GM18507 (cell line): ENCODE data around the gene CYP46A1.
A peak's percentile ranks its signal among the peaks of the same experiment; 100 is the strongest.
"Not testable (repeated sequence)": the region's sequence is repeated elsewhere in the genome, so short reads cannot be mapped to it uniquely, and the experiment has no call there.

ENCODE experiments used
- DNase-seq: peaks from one replicate; pipeline ENCODE4 v3.0.0; 2011; ENCODE audit warnings: low read depth; ENCODE audit not compliant: insufficient read length; ENCODE audit errors: extremely low spot score
- FAIRE-seq: peaks from 2 replicates; lab custom pipeline; 2011; peaks lifted over from hg19 to GRCh38; lab: Jason Lieb, UNC

CYP46A1 gene

GRCh38 chr14:99655521-99655920 lies 28.6 kb upstream of the CYP46A1 start:
- no peak for DNase-seq
- no peak for FAIRE-seq

- DNase-seq: no peak
- no peak for FAIRE-seq
Measured at GRCh38 chr14:99656171-99656570, 27.9 kb upstream of the CYP46A1 start.

GRCh38 chr14:99657645-99658155 lies 26.4 kb upstream of the CYP46A1 start:
- FAIRE-seq: no peak
- no peak for DNase-seq

DNA sequence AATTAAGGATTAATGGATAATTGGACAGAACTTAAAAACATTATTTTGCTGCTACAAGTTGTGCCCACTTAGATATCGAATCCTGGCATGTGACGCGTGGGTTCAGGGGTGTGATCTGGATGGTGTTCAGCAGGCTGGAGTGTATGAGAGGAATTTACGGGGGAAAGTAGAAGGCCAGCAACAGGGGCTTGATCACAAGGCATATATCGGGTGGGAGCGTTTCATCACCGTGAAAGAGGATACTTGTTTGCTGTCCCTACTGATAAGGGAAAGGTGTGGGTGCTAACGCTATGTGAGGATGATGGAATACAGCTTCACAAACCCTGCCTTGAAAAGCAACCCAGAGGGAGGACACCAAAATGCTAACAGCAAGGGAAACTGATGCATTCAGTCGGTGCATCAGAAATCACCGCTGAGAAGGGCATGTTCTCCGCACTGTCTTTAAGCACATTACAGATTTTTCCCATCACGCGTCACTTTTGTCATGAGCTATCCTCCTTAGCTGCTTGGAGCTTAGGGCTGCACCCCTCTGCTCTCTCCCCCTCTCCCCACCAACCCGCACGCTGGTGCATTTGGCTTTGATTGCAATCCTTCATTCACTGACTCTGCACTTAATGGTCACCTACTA lies 25.8 kb upstream of the CYP46A1 start:
- FAIRE-seq: no peak

GRCh38 chr14:99659333-99659741 lies 24.8 kb upstream of the CYP46A1 start:
- DNase-seq (no peak), FAIRE-seq (no peak)

More for the DNA sequence above, 25.8 kb upstream of the CYP46A1 start:
- no peak for DNase-seq

DNA sequence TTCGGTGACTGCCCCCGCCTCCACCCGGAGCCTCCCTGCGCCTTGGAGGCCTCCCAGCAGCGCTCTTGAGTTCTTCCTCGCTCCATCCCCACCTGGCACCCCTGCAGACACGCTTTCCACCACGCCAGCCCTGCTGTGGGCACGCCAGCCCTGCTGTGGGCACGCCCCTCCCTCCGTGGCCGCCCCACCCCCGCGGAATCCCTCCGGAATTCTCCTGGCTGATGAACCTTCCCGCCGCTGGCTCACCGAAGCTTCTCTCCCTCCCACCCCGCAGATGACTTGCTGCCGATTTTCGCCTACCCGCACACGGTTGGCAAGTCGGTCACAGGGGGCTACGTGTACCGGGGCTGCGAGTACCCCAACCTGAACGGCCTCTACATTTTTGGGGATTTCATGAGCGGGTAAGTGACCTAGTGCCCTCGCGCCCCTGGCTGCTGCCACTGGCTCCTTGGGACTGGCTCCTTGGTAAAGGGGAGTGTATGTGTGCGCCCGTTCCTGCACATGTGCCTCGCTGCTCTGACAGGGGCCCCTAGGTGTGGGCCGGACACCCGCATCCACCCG lies 24.0 kb upstream of the CYP46A1 start:
- no peak for FAIRE-seq
- DNase-seq: no peak

DNA sequence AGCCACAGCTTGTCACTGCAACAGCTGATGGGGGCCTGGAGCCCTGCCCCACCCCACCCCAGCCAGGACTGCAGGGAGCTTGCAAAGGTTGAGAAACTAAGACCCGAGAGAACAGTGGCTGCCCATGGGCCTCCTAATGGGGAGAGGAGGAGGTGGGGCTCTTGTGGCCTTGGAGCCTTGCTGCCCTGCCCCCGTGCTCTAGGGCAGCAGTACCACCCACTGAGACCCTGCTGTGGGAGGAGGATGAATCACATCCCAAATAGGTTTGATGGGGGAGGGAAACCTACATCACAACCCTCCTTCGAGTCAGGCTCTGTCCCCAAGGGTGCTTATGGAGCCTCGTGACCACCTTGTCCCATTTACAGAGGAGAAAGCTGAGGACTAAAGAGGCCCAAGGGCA lies 23.3 kb upstream of the CYP46A1 start:
- FAIRE-seq (no peak), DNase-seq (no peak)

- not testable (repeated sequence) for DNase-seq, FAIRE-seq
Measured at GRCh38 chr14:99661206-99661605, 22.9 kb upstream of the CYP46A1 start.

DNA sequence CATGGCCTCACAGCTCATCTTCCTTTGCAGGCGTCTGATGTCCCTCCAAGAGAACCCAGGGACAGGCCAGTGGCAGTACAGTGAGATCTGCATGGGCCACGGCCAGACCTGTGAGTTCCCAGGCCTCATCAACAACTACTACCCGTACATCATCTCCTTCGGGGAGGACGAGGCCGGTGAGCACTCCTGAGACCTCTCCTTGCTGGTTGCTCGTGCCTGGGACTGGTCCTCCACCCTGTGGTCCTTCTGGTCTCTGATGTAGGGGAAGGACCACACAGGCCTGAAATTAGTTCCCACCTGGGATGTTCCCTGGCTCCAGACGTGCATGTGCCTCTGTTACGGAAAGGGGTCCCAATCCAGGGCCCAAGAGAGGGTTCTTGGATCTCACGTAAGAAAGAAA lies 21.3 kb upstream of the CYP46A1 start:
- DNase-seq (no peak), FAIRE-seq (no peak)

DNA sequence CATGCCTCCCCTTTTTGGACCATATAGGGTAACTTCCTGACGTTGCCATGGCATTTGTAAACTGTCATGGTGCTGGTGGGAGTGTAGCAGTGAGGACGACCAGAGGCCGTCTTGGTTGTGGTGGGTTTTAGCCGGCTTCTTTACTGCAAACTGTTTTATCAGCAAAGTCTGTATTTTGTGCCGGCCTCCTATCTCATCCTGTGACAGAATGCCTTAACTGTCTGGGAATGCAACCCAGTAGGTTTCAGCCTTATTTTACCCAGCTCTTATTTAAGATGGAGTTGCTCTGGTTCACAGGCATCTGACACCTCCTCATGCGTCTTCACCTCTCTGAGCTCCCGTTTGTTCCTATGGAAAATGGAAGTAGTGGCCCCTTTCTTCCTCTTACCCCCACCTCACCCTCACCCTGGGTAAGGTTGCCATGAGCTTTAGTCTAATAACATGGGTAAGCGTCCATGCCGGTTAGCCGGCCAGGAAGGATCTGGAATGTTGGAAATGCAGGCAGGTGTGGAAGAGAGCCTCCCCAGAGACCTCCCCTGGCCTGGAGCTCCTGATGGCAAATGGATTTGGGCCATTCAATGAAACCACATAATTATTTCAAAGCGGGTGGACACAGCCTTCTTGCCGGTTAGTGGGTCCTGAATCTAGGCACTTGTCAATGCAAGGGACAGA lies 20.6 kb upstream of the CYP46A1 start:
- no peak for FAIRE-seq
- DNase-seq: no peak

DNA sequence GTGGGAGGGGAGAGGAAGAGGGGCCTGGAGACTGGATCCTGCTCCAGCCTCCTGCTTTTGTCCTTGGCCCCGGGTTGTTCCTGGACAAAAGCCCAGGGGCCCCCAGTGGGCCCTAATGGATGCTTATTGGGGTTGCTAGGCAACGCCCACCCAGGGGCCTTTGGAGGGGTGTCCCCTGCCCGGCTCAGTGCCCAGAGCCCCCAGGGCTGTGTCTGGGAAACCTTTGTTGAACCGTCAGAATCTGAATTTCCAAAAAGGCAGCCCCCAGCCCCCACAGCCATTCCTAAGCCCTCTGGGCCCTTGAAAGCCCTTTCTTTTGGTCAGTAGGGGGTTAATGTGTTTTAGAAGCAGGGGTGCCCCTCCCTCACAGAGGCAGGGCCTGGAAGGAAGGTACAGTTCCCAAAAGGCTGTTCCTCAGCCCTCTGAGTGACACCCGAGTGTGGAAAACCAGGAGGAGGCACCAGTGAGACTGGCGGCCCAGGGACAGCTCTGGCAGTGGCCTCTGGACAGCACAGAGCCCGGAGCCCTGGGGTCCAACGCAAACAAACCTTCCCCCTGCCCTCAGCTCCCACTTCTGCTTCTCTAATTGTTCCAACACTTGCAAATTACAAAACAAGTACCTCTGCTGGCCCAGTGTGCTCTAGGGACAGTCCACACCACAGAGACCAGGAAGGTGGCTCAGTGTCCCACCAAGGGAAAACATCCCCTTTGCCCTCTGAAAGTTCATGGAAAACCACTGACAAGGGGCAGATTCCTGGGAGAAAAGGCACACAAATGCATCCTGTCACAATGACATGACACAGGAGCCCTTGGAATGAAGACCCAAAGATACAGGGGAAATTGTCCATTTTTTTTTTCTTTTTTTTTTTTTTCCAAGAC lies 19.8 kb upstream of the CYP46A1 start:
- FAIRE-seq (no peak), DNase-seq (no peak)

DNA sequence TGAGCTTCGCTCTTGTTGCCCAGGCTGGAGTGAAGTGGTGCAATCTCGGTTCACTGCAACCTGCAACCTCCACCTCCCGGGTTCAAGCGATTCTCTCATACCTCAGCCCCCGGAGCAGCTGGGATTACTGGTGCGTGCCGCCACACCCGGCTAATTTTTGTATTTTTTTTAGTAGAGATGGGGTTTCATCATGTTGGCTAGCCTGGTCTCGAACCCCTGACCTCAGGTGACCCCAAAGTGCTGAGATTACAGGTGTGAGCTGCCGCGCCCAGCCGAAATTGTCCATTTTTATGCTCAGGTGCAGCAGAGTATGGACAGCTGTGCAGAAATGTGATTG lies 19.2 kb upstream of the CYP46A1 start:
- FAIRE-seq: peak; percentile 60
- no peak for DNase-seq

GRCh38 chr14:99666533-99666932 lies 17.6 kb upstream of the CYP46A1 start:
- no peak for DNase-seq

DNA sequence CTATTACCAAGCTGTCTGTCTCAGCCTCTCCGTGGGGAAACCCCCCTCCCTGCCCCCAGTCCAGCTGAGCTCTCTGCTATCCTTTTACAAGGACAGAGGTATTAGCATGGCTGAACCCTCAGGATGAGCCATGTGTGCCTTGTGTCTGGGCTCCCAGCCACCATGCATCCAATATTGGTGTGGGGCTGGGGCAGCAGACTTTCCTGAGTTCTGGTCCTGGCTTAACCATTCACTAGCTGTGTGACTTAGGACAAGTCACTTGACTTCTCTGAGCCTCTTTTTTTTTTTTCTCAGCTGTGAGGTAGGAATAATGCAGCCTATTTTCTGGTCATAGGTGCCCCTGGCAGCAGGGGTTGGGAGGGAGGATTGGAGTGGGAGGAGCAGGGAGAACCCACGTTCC lies 17.1 kb upstream of the CYP46A1 start:
- DNase-seq (no peak), FAIRE-seq (no peak)

More at GRCh38 chr14:99666533-99666932, 17.6 kb upstream of the CYP46A1 start:
- FAIRE-seq: no peak

DNA sequence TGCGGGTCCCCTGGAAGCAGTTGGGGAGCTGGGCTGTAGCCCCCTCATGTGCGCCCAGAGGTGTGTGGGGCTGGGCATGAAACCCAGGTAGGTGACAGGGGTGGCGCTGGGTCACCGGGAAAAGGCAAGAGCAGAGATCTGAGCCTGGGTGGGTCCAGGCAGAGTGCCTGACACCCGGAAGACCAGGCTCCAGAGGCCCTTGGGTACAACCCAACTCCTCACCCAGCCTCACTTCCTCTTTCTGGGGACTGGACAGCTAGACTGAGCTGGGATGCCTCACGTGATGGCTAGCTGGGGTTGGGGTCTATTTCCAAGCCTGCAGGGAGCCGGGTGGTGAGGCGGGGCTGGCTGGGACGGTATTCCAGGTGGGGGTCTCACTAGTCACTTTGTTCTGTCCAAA lies 16.3 kb upstream of the CYP46A1 start:
- FAIRE-seq: no peak
- no peak for DNase-seq

DNA sequence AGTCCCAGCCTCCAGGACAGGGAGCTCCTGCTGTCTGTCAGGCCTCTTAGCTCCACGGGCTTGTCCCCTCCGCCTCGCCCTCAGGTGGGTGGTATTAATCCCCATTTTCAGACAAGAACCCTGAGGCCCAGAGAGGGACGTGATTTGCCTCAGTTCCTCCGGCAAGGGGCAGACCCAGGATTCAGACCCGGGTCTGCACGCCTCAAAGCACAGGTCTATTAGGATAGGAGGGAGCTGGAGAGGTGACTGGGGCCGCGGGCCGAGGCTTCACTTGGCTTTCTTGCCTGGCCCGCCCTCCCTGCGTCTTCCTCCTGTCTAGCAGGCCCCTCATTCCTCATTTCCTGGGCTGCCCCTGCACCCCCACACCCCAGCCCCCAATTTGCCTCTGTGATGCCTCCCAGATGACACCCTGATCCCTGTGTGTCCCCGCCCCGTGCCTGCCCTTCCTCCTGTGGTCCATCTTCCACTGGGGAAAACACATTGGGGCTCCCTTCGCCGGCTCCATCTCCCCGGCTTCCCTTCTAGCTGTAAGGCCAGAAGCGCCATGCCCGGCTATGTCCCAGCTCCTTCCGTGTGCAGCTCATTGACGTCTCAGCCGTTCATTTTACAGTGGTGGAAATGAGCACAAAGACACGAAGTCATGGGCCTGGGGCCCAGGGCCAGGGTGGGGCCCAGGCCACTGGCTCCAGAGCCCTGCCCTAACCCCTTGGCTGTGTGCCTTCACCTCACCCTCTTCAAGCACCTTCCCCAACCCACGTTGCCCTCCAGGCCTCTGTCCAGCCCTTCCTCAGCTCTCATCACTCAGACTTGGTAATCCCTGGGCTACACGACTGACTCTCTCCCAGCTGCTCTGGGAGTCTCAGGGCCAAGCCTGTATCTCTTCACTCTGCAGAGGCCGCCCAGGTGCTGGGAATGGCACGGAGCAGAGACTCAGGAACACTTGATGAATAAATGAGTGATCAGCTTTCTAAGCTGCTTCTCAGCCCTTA lies 15.5 kb upstream of the CYP46A1 start:
- no peak for DNase-seq
- FAIRE-seq: no peak

DNA sequence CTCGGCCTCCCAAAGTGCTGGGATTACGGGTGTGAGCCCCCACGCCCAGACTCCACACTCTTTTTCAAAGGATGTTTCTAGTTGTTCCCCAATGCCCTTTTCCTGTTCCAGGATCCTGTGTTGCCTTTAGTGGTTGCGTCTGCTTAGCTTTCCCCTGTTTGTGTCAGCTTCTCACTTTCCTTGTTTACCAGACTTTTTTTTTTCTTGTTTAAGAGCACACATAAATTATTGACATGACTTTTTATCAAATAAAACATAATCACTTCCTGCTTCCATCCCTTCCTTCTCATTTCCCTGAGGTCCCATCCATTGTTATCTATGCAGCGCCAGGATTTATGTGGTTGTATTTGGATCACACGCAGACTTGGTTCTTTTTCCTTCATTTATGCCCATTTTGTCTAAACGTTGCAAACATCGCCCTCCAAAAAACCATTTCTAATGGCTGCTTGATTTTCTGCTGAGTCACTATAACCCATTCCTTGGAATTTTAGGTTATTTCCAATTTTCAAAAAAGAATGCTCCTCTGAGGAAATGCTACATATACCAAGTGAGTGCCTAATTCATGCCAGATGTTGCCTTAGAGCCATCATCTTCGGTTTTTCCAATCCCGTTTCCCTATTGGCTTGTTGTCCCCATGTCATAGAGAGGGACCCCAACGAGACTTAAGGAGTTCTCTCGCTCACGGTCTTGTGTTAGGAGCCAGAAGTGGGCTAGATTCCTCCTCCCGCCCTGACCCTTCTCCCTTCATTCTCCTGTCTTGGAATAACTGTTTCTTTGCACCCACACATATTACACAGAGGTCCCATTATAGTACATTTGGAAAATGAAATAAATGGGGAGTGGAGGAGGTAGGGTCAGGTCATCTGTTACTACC lies 13.5 kb upstream of the CYP46A1 start:
- DNase-seq: no peak
- FAIRE-seq: no peak
